Stimulated activated CD8-positive, alpha-beta memory T cell treated with anti-CD3 and anti-CD28 coated beads, Interleukin-4, amount 100 ng/mL, for 1 hour (primary cell): Measurements from ENCODE around the gene VWC2L.
A peak's percentile ranks its signal among the peaks of the same experiment; 100 is the strongest.

Source experiments
- DNase-seq, 2 donors: peaks; one replicate each; pipeline ENCODE4 v3.0.0-alpha.2; 2020; ENCODE audit warnings: low read depth in 2 of 2, low spot score in 1 of 2

Gene VWC2L

DNA sequence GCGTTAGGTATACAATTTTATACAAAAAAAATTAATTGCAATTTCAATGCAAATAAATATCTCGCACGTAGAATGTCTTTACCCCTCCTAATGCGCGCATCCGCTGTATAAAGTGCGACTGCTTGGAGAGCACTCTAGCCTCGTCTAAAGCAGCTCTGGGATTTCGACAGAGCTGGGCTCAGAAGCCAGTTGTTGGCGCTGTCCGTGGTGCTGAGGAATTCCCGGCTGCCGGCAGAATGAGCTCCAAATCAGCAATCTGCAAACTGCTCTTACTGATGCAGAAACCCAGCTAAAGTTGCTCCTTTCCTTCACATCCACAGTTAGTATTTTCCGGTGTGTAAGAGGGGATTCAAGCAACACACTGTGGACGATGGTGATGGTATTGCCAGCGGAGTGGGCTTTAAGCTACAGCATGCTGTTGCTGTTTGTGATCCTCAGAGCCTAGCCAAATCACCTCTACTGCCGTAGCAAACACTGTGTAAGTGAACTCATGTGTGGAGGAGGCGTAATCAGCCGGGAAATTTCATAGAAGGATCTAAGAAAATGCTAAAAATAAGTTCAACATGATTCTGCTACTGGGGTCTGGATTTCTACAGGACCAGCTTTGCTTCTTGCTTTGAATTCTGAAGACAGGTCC lies at the start of gene VWC2L:
Gene VWC2L, plus strand, starts transcription at position 137 of the 637 bp plus-strand sequence. CDS start 3,140 bp downstream, outside the sequence.
- peak in 1 of 2 donors; percentile 3 for DNase-seq

DNA sequence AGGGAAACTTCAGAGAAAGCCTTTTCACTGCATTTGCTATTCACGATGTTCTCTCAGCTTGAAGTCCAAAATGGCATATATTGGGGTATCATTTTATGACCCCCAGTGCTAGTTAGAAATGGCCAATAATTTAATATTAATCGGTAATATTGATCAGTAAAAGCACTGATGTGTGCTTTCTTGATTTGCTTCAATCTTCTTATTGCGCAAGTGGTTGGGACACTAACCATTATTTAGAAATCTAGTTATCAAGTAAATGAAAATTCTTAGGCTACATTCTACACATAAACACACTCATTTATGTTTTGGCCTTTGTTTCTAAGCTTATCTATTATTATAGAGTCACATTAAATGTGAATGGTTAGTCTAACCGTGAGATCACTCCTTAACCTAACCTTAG lies 49.7 kb upstream of the VWC2L start:
- no peak for DNase-seq

DNA sequence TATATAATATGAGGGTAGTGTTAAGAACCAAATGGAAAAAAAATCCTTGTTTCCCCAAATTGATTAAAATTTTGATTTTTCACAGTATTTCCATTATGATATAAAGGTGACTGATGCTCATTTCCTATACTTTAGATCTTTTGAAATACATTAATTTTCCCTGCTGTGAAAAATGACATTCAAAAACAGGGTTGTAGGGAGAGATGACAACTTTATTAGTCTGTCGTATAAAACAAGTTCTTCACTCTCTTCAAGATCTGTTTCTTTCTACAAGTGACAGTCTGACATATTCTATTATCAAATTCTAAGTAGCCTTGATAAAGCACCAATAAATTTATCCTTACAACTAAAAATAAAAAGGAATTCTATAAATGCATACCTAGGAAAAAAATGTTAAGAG lies 45.3 kb upstream of the VWC2L start:
- no peak for DNase-seq

DNA sequence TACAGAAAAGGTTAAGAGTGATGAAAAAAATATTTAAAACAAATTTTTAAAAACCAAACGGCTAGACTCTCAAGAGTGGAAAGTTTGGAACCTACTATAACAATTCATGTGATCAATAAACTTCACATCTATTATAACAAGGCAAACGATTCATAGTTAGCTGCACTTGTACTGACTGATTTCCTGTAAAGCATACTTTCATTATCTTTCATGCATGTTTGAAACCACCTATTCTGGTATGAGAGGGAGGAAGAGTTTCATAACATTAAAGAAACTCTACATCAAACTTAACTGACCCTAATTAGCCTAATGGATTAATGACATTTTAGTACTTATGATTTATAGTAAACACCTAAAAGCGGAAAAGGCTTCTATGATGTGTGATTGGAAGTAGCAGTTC lies 43.7 kb upstream of the VWC2L start:
- DNase-seq: no peak

DNA sequence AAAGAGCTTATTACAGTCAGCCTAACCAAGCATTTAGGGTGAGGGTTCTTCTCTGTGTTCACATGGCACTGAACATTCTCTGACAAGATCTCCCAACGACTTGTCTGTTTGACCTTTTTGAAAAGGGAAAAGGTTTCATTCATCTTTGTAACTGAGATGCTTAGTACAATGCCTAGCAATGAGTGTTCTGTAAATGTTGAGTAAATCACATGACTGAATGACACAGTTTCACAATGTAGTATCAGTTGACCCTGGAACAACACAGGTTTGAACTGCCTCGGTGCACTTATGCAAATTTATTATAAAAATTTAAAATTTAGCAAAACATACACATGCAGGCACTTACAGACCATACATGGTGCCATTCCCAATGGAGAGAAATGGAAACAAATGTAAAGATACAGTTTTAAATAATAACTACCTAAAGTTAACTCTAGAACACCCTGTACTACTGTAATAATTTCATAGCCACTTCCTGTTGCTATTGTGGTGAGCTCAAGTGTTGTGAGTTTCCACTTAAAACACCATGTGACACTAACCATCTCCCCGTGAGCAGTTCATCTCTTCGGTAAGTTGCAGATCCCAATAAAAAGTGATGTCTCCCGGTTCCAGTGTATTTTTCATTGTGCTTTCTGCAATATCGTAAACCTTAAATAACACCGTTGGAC lies 34.1 kb upstream of the VWC2L start:
- no peak for DNase-seq

DNA sequence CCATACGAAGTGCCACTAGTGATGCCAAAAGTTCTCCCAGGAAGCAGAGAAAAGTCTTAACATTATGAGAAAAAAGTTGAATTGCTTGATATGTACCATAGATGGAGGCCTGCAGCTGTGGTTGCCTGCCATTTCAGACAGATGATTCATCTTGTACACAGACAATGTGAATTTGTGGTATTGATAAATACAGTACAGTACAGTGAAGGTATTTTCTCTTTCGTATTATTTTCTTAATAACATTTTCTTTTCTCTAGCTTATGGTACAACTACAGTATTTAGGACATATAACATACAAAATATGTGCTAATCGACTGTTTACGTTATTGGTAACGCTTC lies 33.6 kb upstream of the VWC2L start:
- DNase-seq: no peak

DNA sequence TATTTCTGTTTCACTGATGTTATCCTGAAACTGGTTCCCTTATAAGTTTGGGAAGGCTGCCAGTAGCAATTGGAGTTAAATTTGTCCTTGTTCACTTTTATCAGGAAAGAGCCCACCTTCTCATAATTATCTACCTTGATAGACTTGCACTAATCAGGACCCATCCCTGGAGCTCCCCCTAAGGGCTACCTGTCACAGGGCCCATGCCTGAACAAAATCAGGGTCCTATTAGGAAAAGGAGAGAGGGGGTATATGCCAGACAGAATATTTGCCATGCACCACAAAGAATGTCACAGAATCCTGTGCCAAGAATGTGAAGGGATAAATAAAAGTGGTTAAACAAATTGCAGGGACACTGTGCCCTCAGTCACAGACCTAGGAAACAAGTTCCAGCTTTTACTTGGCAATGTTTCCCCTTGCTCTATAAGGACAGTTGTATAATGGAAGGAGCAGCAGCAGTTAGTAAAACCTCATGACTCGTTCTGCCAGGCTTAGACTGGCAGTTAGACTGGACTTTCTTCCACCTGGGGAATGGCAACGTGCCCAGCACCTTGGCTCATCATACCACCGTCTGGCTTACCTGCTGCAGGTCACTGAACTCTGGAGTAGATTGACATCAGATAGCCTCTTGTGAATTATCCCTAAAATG lies 32.3 kb upstream of the VWC2L start:
- no peak for DNase-seq

DNA sequence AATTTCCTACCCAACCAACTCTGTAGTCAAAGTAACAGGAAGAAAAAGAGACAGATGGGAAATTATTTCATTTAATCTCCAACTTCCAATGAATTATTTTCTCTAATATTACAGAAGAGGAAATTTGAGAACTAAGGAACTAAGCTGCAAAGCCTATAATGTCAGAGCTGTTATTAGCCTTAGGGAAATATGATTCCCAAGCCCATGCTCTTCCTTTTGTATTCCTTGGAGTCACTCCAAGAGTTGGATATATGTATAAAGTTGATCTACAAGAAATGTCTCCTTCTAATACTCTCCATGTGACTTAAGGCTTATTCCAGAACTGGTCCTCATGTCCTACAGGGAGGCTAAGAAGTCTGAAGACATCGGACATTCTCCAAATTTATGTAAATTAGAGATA lies 31.6 kb upstream of the VWC2L start:
- DNase-seq: no peak

DNA sequence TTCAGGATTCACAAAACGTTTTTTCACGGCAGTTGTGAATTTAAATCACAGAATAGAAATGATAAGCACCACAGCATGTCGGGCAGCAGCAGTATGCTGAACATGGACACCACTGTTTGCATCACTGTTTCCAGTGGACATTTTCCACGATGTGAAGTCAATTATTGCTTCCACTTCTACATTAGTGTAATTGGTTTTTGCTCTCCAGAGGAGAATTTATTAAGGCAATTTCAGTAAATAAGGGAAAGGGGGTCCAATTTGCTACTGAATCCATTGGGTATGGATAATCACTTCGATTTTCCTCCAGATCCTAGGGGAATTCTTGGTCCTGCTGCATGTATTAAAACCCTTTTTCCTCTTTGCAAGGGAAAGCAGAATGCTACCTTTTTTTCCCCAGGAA lies 30.2 kb upstream of the VWC2L start:
- DNase-seq: no peak

DNA sequence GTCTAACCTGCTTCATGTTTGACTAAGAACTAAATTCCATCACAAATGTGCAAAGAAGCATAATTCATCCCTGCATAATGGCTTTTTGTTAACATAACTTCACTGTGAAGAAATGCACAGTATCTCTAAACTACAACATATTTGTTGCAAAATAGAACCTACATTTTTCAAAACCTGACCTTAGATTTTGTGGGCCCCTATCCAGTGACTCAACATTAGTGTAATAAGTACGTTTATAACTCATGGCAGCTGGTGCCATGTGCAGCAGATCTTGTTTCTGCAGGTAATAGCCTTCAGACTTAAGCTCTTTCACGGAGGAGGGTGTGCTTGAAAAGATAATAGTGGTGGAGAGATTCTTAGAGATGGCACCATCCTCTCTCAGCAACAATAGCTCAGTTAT lies 28.6 kb upstream of the VWC2L start:
- no peak for DNase-seq

DNA sequence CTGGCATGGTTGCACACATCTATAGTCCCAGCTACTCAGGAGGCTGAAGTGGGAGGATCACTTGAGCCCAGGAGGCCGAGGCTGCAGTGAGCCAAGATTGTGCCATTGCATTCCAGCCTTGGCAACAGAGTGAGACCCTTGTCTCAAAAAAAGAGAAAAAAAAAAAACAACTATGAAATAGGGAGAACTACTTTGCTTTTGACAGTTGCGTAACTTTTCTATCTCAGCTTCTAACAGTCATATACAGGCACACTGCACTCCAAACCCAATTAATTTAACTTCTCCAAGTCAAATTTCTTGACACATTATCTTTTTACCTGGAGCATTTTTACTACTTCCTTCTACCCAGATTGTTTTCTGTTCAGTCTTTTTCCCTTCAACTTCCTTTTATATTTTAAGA lies 24.1 kb upstream of the VWC2L start:
- no peak for DNase-seq

DNA sequence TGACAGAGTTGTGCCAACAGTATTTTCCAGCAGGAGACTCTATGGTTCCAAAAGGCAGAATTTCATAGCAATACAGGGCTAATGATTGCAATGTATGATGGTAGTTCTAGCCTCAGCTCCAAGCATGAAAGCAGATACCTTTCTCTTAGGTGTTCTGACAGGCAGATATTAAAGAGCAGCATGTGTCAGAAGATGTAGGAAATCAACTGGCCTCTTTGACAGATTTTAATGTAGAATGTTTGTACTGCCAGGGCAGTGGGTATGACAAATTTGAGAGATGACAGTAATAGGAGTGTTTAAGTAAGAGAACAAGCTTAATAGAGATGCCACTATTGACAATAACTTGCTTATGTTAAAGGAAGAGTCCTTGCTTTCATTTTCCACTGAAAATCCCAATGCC lies 21.5 kb upstream of the VWC2L start:
- DNase-seq: no peak

DNA sequence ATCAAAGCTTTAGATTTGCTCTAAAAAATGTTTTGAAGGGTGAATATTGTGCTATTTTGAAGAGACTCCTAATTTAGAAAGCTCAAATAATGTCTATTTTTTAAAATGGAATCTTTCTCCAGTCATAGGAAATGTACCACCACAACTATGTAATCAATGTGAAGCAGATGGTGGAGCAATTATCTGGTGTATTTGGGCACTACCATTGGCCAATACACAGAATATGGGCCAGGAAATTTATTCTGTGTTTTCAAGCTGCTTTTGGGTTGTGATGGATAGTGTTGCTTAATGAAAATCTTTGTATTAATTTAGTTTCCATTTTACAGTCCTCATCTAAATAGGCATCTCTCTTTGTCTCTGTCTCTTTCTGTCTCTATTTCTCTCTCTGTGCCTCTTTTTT lies 17.1 kb upstream of the VWC2L start:
- DNase-seq: no peak

DNA sequence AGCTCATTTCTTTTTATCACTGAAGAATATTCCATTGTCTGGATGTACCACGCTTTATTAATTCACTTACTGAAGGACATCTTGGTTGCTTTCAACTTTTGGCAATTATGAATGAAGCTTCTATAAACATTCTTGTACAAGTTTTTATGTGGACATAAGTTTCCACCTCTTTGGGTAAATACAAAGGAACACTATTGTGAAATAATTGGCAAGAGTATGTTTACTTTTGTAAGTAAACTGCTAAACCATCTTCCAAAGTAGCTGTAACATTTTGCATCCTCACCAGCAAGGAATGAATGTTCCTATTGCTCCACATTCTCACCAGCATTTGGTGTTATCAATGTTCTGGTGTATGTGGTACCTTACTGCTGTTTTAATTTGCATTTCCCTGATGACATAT lies 15.8 kb upstream of the VWC2L start:
- no peak for DNase-seq

DNA sequence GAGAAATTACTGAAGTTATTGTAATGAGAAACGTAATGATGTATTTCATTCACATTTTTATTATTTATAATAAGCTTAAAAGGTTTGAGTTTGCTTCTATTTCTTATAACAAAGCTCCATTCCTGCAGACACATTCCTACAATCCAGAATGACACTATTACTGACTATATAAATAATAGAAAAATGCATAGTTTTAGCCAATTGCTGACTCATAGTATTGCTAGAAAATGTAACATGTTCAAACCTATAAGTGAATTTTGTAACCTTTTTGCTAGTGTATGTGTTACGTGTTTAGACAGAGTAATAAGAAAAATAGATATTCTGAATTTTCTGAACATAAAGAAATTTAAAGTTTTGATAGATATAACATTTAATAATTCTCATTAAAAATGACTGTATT lies 9.3 kb upstream of the VWC2L start:
- DNase-seq: no peak

DNA sequence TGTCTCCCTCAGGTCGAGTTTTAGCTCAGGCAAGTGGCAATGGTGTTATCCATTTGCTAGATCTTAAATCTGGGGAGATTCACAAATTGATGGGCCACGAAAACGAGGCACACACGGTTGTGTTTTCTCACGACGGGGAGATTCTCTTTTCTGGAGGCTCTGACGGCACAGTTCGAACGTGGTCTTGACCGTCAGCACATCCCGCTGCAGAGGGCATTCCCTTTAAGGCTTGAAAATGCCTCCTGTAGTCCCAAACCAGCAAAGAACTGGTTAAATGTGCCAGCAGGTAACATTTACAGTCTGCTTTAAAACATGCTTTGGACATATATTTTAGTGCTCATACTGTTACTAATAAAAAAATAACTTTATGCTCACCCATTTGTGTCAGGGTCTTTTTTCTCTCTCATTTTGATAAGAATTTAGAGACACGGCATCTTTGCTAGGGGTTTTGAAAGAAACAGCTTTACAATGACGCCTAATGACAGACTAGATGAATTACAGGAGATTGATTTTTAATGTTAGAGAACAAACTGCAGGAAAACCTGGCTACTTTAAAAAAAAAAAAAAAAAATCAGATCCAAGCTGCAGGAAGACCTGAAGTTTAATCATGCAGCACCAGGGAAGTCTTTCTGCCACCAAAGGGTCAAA lies 602 bp upstream of the VWC2L start:
- DNase-seq: no peak

DNA sequence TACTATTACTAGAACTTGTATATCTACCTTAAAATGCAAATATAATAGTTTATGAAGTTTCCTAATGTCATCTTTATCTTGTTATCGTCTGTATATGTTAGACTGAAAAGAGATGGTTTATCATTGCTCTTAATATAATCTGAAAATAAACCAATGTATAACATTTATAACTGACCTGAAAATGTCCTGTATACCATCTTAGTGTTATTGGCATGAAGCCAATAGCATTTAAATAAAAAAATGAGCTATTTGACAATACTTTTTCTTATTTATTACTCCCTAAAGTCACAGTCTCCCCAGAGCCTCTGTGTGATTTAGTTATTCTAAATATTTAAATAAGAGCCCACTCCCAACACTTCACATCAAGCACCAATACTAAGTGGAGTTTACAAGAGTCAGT lies 1.8 kb downstream of the VWC2L start:
- DNase-seq: no peak

DNA sequence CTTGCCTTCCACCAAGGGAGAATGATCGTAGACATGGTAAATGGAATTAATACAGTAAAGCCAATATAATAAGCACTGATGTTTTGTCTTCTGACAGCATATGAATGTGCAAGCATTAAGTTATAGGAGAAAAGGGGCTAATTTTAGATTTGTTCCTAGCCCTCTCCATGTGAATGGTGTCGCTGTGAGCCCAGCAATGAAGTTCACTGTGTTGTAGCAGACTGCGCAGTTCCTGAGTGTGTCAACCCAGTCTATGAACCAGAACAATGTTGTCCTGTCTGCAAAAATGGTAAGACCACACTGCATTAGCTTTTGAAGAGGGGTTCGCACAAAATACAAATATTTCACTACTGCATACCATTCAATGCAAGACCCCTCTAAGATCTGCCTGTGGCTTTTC lies 25.6 kb downstream of the VWC2L start:
- DNase-seq: no peak

DNA sequence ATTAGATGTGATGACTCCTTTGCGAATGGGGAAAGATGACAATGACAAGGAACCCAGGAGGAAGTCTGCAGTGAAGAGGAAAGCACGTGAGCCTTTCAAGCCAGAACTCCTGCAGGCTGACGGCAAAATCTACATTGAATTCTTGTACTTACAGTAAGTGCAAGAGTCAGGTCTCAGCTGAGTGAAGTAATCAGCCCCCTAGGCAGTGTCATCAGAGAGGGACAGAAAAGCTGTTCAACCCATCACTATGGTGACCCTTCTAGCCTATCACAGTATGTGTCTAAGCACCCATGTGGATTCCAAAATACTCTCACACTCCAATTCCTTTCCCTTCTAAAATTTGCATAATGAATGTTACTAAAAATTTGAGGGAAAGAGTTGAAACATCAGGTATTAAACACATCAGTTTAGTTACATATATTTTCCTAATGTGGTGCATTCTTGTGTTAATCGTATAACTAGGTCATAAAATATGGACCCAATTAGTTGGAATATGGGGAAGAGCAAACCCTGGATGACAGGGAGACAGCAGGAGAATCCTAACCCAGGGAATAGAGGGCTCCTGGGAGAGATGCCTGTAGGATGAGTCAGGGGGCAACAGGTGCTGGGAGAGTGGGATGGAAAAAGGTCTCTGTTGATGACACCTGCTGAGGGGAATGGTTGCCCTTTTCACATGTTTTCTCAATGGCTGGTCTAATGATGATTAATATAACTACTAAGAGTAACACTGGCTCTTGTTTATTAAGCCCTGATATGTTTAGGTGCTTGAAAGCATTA lies 39.5 kb downstream of the VWC2L start:
- no peak for DNase-seq

DNA sequence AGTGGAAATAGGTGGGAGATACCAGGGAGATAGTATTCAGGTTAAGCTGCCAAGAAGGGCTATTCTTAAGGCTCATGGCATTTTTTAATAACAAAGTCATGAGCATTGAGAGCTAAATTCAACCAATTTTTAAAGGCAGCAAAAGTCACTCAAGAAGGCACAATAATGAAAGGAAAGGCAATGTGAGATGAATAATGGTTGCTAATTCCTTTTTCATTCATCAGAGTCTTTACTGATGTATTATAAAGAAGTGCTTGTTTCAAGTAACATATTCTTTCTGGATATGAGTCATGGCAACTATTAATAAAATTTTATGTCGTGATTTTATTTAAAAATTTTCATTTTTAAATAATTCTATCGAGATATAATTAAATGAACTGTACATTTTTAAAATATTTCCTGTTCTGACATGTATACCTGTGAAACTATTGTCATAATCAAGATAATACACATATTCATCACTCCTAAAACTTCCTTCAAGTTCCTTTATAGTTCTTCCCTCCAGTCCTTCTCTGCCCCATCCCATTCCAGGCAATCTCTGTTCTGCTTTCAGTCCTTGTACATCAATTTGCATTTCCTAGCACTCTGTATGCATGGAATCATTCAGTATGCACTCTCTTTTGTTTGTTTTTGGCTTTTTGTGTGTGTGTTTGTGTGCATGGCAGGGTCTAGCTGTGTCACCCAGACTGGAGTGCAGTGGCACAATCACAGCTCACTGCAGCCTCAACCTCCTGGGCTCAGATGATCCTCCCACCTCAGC lies 40.8 kb downstream of the VWC2L start:
- DNase-seq: no peak
